HG02973 (cell line): ENCODE measurements around the gene IMPDH1.
A peak's percentile ranks its signal among the peaks of the same experiment; 100 is the strongest.
"Not testable (repeated sequence)": the region's sequence is repeated elsewhere in the genome, so short reads cannot be mapped to it uniquely, and the experiment has no call there.

Experiments used
- ATAC-seq: cut with Tn5 transposase; IDR thresholded peaks from one replicate; pipeline ENCODE4 v1.9.1; 2021; ENCODE audit warnings: moderate library complexity; ENCODE audit not compliant: unreplicated experiment

Gene IMPDH1

DNA sequence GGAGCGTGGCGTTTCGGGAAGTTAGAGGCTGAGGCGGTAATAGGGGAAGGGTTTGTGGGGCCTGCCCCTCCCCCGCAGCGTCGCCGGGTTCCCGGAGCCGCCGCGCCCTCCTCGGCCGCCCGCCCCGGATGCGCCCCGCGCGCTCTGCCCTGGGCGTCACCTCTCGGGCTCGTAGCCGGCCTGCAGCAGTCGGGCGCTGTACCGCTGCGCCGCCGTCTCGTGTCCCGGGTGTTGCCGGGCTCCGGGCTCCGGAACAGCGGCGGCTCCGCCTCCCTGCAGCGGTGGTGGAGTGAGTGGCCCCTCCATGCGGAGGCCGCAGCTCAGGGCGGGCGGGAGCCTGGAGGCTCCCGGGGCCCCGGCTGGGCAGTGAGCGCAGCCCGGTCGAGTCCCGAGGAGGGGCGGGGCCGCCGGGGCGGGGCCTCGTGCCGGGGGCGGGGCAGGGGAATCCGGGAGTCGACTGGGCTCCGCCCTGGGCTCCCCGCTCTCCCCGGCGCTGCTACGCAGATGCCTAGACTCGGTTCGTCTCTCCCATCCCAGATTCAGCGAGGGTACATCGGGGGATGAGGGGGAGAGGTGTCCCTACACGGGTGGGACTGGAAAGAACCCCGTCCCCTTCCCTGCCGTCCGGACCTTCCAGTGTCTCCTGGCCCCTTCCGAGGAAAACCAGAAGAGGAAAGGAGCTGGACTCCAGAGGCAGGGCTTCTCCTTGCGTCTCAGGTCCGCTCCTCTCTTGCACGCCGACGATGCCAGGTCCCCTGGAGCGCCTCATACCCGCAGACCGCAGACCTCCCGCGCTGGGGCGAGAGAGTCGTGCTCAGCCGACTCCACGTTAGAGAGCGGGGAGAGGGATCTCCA lies at the start of gene IMPDH1:
IMPDH1 (minus strand) TSS at position 387 of the 855 bp plus-strand sequence; CDS start at position 306, 81 bp downstream.
- peak; percentile 78 for ATAC-seq

DNA sequence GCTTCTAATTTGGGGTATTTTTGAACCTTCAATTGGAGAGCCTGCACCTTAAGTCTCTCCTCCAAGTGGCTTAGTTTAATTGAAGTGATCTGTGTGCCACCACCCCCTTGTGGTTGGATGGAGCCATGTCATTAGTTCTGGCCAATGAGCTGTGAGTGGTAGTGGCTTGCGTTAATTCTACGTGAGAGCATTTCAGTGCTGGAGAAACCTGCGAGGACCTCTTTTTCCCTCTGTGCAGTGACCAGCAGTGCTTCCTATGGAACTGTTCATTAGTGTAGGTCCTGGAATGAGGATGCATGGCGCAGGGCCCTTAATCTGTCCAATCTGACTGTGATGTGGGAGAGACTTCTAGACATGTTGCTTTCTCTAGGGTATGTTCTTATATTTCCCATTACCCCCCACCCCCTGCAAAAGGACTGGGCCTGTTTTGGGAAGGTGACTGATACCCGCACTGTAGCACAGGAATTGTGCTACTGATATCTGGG lies 49.7 kb upstream of the IMPDH1 start:
- peak; percentile 36 for ATAC-seq

DNA sequence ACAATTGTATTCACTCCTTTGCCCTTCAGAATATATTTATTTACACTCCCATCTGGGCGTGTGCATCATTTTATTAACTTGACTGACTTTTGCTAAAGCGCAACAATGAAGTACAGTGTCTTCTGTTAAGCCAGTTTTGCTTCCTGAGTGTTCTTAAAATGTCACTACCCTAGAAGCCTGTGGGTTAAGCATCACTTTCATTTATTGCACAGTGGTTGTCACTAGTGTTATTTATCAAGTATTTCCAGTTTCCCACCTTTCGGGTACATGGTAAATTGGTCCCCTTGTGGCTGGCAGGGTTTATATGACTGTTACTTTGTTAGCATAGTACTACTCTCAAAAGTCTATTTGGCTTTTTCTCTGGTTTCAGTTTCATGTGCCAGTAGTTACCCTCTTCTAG lies 49.2 kb upstream of the IMPDH1 start:
- peak; percentile 31 for ATAC-seq

DNA sequence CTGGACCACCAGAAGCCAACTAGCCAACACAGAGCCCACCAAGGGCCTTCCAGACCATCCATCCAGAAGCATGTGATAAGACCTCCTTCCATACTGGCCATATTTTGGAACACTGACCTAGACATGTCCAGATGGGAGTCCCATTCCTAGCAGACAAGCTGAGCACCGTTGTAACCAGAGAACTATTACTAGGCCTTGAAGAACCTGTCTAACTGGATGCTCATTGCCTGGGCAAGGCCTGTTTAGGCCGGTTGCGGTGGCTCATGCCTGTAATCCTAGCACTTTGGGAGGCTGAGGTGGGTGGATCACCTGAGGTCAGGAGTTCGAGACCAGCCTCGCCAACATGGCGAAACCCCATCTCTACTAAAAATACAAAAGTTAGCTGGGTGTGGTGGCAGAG lies 47.6 kb upstream of the IMPDH1 start:
- not testable (repeated sequence) for ATAC-seq

DNA sequence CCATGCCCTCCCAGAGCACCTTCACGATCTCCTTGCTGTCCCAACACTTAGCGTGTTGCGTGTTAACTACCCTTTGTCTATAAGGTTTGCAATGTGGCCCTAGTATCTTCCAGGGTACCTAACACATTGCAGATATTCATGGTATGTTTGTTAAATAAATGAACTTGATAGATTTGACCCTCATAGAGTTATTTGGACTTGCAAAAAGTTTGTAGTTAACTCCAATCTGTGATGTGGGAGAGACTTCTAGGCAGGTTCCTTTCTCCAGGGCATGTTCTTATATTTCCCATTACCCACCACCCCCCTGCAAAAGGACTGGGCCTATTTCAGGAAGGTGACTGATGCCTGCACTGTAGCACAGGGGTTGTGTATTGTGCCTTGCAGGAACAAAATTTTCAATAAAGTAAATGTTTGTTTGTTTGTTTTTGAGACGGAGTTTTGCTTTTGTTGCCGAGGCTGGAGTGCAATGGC lies 46.5 kb upstream of the IMPDH1 start:
- peak; percentile 6 for ATAC-seq

DNA sequence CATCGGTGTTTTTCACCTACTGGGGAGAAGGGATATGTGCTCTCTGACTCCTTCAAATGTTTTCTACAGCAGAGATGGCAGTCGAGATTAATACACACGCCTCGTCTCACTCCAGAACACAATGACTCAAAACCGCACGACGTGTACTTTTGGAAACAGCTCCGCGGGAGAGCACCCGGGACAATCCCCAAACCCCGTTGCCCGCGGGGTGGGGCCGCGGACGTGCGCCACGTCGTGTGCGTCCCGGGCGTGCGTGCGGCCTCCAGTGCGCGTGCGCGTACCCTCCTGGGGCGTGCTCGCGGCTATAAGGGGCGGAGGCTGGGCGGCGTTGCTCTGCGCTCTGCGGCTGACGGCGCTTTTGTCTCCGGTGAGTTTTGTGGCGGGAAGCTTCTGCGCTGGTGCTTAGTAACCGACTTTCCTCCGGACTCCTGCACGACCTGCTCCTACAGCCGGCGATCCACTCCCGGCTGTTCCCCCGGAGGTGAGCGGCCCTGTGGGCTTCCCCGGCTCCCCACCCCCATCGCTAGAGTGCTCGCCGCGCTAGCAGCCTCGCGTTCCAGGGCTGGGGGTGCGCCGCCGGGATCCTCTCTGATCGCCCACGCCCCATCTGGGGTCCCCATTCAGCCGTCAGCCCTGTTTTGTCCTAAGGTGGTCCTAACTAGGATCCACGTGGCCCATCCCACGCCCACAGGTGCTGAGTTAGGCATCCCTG lies 45.9 kb upstream of the IMPDH1 start, which contains the start of gene HILPDA:
HILPDA (plus strand) TSS at position 336 of the 712 bp plus-strand sequence. CDS start 1,391 bp downstream, outside the sequence.
- peak; percentile 81 for ATAC-seq

DNA sequence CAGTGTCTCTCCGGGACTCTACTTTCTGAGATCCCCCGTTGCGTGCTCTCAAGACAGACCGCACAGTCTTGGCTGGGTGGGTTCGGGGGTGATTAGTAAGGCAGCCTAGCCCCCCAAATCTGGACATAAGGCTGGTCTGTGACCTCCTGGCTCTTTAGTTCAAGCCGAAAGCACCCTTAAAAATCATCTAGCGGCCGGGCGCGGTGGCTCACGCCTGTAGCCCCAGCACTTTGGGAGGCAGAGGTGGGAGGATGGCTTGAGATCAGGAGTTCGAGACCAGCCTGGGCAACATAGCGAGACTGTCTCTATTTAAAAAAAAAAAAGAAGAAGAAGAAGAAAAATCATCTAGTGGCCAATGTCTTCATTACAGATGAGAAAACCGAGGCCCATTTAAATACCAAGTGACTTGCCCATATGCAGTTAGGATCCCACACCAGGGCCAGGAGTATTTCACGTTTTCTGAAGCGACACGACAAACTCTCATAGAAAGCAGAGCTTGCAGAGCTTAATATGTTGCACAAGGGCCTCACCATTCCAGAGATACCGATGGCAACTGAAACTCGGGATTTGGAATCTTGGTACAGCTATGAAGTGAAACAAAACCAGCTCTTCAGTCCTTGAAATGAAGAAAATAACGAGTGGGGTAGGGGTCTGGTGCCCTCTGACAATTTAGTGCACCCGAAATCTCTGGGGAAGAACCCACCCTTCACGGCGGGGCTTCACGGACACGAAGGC lies 45.2 kb upstream of the IMPDH1 start:
- ATAC-seq, result no peak

DNA sequence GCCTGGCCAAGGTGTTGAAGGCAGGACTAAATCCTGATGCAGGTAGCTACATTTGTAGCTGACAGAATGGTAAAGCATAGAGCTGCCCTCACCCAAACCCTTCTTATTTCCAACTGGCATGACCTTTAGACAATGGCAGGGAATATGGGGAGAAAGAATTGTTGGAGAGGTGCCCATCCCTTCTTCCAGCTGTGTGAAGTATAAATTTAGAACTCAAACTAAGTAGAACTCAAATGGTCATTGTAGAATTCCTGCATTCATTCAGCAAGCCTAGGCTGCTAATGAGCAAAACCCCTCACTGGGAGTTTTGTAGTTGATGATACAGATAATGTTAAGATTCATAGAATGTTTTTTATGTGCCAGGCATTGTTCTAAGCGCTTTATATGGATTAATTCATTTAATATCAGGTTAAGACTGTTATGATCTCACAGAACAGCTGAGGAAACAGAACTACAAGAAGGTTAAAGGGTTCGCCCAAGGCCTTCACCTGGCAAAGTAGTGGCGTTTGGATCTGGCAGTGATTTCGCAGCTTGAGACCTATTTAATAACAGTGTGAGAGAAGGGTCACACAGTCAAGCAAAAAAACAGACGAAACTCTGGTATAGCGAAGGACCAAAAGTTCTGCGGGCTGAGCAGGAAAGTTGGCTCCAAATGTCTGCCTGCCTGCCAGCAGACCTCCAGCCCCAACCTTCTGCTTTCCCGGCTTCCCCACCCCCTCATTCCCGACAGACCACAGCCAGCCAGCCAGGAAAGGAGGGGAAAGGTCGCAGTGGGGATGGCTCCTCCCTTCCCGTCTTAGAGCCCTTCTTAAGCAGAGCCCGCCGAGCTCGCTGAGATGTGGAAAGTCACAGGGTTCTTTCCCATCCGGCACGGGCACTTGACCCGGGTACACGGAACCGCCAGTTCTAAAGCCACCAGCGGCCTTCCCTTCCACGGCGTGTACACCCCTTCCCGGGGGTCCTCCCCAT lies 44.3 kb upstream of the IMPDH1 start:
- no peak for ATAC-seq

DNA sequence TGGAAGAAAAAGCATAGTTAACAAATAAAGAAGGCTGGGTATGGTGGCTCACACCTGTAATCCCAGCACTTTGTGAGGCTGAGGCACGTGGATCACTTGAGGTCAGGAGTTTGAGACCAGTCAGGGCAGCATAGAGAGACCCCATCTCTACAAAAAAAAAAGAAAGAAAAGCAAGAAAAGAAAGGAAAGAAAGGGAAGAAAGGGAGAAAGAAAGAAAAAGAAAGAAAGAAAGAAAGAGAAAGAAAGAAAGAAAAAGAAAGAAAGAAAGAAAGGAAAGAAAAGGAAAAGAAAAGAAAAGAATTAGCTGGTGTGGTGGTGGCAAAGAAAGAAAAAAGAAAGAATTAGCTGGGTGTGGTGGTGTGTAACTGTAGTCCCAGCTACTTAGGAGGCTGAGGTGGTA lies 42.8 kb upstream of the IMPDH1 start:
- no peak for ATAC-seq

DNA sequence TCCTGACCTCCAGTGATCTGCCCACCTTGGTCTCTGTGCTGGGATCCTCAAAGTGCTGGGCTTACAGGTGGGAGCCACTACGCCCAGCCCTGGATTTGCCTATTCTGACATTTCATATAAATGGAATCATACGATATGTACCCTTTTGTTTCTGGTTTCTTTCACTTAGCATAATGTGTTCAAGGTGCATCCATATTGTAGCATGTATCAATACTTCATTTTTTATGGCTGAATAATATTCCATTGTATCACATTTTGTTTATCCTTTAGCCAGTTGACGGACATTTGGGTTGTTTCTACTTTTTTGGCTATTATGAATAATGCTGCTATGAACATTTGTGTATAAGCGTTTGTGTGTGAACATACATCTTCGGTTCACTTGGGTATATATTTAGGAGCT lies 41.1 kb upstream of the IMPDH1 start:
- no peak for ATAC-seq

DNA sequence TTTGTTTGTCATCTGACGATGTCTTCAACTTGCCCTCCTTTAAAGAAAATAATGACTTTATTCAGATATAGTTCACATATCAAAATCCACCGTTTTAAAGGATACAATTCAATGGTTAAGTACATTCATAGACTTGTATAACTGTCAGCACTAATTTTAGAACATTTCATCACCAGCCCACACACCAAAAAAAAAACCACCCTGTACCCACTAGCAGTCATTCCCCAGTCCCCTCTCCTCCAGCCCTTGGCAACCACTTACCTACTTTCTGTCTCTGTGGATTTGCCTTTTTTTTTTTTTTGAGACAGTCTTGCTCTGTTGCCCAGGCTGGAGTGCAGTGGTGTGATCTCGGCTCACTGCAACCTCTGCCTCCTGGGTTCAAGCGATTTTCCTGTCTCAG lies 40.6 kb upstream of the IMPDH1 start:
- no peak for ATAC-seq

DNA sequence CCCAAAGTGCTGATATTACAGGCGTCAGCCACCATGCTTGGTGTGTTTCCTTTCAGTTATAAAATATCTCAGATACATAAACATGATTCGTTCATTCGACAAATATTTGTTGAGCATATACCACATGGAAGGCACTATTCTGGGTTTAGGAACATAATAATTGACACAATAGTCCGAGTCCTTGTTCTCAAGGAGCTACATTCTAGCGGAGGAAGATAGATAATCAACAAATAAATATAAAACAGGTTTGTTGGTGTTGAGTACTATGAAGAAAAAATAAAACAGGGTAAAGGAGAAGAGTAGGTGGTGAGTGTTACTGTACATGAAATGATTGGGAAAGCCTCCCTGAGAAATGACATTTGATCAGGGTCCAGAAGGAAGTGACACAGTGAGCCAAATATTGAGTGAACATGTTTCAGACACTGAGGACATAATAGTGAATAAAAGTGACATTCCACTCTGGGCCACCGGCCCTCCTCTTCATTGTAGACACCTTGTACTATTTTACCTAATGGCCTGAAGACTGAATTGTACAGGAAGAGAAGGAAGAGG lies 39.0 kb upstream of the IMPDH1 start:
- no peak for ATAC-seq

DNA sequence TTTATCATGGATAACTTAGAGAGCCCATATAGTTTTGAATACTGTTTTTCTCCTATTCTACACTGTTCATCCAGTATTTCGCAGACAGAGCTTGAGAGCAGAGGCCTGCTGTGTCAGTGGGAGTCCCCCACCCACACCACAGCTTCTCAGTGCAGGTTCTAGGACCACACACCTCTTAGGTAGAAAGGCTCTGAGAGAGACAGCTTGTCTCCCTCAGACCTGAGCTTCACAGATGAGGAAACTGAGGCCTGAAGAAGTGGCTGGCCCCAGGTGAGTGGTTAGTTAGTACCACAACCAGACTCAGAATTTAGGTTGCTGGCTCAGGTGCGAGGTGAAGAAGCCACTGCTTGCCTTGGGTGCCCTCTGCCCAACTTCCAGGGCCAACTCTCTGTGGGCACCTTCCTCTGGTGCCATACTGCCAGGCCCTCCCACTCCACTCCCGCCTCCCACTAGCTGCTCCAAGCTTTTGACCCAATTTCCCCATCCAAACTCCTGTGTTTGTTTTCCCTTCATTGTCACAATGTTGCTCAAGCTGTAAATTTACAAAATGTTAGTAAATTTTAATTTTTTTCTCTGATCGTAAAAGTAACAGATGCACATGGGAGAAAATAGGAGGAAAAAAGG lies 38.3 kb upstream of the IMPDH1 start:
- ATAC-seq, result no peak

DNA sequence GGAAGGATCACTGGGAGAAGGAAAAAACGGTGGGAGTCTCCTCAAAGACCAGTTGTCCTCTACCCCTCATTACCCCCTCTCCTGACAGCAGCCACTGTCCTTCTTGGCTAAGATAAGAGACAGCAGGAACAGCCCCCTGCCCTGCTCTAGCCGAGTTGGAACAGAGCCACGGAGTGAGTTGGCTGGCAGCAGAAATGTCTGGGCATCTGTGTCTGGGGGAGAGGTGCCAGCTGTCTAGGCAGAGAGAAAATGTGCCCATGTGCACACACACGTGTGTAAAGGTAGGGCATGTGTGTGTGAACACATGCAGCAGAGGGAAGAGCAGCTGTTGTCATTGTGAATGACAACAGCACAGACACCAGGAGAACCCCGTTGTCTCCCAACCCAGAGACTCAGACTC lies 36.5 kb upstream of the IMPDH1 start:
- no peak for ATAC-seq

DNA sequence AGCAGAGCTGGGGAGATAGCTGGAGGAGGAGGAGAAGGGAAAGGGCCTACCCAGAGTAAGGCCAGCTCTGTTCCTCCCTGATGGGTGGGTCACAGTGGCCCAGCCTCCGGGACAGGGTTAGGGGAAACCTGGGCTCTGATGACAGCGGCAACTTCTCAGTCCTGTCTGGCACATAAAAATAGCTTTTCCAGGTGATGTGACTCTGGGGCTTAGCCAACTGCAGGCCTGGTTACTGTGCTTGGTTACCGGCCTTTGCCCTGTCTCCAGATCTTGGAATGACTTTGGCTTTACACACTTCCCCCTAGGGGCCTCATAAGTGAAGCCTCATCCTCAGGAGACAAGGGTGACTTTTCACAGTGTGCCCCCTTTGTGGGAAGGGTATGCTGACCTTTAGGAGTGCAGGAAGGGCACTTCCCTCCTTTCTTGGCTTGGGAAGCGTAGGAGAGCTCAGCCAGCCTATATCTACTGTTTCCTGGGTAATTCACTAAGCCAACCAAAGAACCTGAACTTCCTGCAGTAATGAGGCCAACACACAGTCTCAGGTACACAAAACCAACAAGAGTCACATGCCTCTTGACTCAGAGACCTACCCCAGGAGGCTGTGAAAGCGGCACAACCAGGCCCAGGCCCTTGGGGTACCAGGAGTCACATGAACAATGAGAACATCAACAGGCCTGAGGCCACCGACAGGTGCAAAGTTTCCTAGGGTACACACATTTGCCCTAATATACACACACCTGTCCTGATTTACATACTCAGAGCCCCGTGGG lies 34.2 kb upstream of the IMPDH1 start:
- no peak for ATAC-seq

DNA sequence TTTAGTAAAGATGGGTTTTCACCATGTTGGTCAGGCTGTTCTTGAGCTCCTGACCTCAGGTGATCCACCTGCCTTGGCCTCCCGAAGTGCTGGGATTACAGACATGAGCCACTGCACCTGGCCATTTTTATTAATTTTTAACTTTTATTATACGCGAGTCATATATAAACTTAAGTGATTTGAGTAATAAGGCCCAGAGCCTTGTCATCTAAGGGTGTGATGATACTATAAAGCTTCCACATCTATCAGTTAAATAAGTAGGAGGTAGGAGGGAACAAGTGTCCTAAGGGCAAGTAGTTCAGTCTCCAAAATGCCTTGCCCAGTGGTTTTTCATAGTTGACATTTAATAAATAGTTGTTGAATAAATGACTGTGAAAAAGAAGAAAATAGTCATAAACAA lies 32.6 kb upstream of the IMPDH1 start:
- ATAC-seq, result no peak

DNA sequence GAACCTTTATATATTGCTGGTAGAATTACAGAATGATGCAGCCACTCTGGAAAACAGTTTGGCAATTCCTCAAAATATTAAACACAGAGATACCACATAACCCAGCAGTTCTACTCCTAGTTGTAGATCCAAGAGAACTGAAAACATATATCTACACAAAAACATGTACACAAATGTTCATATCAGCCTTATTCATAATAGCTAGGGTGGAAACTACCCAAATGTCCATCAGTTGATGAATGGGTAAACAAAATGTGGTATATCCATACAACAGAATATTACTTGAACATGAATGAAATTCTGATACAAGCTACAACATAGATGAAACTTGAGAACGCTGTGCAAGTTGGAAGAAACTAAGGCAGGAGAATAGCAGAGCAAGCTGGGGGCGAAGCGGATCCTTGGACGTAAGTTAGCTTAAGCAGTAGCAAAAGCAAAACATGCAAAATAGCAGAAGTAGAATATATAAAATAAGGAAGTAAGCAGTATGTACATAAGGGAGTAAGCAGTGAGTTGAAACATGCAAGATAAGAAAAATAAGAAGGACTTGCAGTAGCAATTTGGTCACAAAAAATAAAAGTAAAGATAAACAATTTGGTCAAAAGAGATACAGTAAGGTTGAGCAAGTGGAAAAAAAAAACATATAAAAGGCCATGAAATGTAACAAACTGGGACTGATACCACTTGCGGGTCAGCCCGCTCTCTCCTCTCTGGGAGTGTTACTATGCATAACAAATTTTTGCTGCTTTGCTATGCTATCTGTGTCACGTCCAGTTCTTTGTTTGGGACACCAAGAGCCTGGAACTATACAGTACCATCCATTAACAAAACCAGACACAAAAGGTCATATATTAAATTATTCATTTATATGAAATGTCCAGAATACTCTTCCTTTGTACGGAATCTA lies 27.9 kb upstream of the IMPDH1 start:
- peak; percentile 59 for ATAC-seq

DNA sequence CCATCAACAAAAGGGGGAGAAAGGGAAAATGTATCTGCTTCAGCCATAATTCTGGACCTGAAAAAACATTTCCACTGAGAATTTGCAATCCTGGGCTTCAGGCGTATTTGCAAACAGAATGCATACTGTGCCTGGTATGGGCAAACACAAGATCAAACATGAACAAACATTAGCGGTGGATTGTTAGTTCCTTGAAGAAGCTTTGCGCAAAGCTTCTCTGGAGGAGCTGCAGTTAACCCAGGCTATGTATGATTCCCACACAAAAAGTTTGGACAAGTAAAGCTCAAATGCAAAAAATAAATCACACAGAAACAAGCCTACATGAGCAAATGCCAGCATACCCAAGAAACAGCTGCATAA lies 25.5 kb upstream of the IMPDH1 start:
- ATAC-seq, result no peak
